Measurements from ENCODE around the gene HLA-DPB1. TPM values are rescaled to one million over a fixed set of nuclear protein-coding genes. Genes with fewer than 3 reads are reported as not detected.
"Not testable (repeated sequence)": the region's sequence is repeated elsewhere in the genome, so short reads cannot be mapped to it uniquely, and the experiment has no call there.

Gene HLA-DPB1
- polyA plus RNA-seq (ENCODE audit: insufficient read length in 12 of 12): 10 to 100 TPM in 2 of 12 donors, 1 to 10 TPM in 9, not detected in 1; 2.9 to 29.8 (median 9.0) TPM
- long read RNA-seq, donor 1, transcript HLA-DPB1-211 (6 exons, 1,560 nt): major isoform, 29 of 91 reads
- long read RNA-seq, donor 1, partial matches to known transcripts: 57 of 91 reads
- long read RNA-seq, donor 1, other reads (novel, unspliced or antisense): 0 of 91 reads
- long read RNA-seq, donor 2, transcript HLA-DPB1-211 (6 exons, 1,560 nt): major isoform, 5 of 6 reads
- long read RNA-seq, donor 2, partial matches to known transcripts: 0 of 6 reads
- long read RNA-seq, donor 2, other reads (novel, unspliced or antisense): 0 of 6 reads
- long read RNA-seq, donor 3, partial matches to known transcripts: 0 of 4 reads
- long read RNA-seq, donor 3, other reads (novel, unspliced or antisense): 0 of 4 reads
- long read RNA-seq, donor 4: 0 reads
- long read RNA-seq, donor 5, partial matches to known transcripts: 5 of 9 reads
- long read RNA-seq, donor 5, other reads (novel, unspliced or antisense): 0 of 9 reads
- long read RNA-seq, donor 6, partial matches to known transcripts: 5 of 6 reads
- long read RNA-seq, donor 6, other reads (novel, unspliced or antisense): 0 of 6 reads
- long read RNA-seq, donor 7, partial matches to known transcripts: 0 of 5 reads
- long read RNA-seq, donor 7, other reads (novel, unspliced or antisense): 0 of 5 reads
- long read RNA-seq, donor 8, partial matches to known transcripts: 6 of 10 reads
- long read RNA-seq, donor 8, other reads (novel, unspliced or antisense): 0 of 10 reads
- long read RNA-seq, donor 9, partial matches to known transcripts: 5 of 7 reads
- long read RNA-seq, donor 9, other reads (novel, unspliced or antisense): 0 of 7 reads
- long read RNA-seq, donor 10, transcript HLA-DPB1-211 (6 exons, 1,560 nt): major isoform, 8 of 13 reads
- long read RNA-seq, donor 10, partial matches to known transcripts: 5 of 13 reads
- long read RNA-seq, donor 10, other reads (novel, unspliced or antisense): 0 of 13 reads
- long read RNA-seq, donor 11, partial matches to known transcripts: 0 of 1 reads
- long read RNA-seq, donor 11, other reads (novel, unspliced or antisense): 0 of 1 reads

DNA sequence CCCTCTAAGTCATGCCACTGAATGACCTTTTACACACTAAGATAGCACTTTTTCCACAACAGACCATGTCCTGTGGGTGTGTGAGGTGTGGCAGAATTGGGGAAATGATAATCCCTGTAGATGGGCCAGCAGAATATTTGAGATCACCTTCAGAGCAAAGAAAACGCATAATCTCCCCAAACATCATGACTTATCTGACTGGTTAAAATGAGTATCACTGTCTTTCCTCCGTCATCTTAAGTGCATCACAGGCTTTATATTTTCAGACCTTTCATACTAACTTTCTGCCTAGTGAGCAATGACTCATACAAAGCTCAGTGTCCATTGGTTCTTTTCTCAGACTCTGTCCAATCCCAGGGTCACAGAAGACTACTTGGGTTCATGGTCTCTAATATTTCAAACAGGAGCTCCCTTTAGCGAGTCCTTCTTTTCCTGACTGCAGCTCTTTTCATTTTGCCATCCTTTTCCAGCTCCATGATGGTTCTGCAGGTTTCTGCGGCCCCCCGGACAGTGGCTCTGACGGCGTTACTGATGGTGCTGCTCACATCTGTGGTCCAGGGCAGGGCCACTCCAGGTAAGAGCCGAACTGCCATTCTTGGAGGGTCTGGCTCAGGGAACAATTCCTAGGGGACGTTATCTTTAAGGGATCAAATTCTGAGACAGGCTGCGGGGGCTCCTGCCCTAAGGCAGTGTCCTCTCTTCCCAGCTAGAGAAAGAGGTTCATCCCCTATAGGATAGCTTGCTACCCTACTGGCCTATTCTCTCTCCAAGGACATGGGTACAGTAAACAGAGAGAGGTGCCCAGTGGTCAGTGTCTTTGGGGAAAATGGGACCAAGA lies at the start of gene HLA-DPB1:
Gene HLA-DPB1, plus strand, starts transcription at position 423 of the 838 bp plus-strand sequence. Its CDS starts 52 bp downstream, at position 475.
- DNase-seq: peak; percentile 49

DNA sequence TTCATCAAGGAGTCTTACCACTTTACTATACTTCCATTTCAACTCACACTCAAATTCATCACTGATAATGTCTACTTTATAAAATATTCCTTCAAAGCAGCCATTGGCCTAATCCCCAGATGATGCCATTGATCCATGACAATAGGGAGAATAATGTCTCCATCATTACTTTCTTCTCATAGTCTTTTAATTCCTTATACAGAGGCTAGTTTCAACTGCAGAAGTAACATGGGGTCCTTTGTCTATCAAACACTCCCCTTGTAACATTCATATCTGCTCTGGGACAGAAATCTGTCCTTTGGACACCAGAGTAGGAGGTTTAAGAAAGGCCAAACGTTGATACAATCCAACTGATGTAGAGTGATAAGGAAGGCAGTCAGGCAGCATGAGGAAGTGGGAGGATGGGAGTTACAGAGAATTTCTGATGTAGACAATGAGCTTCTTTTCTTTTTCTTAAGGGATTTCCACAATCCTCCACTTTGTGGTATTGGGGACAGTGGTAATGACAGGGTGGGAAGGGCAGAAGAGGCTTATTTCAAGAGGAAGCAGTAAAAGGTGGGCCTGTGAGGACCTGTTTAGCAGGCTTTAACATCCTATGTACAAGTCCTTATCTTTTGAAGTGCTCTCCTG lies 47.5 kb upstream of the HLA-DPB1 start:
- DNase-seq: no peak

DNA sequence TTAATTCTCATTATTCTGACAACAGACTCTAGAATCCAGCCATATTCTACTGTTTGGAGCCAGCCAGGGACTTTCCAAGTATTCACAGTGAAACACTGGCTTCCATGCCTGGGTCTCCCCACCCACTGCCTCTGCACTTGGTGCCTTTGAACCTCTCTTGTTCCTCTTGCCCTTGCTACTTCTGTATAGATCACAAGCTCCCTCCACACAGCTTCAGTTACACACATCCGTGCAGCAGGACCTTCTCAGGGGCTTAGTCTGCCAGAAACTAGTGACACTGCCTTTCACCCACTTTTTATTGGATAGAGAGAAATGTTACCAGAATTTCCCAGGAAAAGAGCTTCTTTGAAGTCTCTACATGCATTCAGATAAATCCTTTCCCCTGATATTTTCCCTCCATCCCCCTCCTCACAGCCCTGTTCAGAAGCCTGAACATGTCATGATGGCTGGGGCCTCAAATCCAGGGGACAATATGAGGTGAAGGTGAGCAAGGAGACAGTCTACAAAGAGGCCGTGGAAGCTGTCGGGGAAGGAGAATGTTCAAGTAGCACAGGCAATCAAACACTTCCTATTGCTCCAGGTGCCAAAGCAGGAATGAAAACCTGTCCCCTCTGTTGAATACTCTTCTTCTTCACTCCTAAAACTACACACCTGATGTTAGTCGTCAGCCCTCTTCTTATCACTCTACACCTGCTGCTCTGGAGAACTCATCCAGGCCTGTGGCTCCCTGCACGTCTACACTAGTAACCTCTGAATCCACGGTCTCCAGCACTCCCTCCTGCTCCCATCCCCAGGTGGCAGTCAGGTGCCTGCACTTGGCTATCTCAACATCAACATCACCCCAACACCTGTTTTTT lies 46.2 kb upstream of the HLA-DPB1 start:
- DNase-seq: peak; percentile 15

DNA sequence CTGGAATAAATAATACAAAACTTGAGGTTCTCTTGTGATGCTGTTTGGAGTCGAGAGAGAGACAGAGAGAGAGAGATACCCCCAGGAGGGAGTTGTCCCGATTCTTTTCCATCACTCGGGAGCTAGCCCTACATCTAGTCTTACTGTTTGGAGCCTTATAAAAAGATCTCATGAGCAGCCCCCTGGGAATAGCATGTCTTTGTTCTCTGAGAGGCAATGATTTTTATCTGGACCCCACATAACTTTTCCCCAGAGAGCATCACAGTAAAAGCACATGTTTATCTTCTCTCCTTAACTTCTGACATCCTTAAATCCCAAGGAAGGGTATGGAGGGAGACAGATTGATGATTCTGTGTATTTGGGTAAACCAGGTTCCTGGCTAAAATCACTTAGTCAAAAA lies 45.5 kb upstream of the HLA-DPB1 start:
- no peak for DNase-seq

DNA sequence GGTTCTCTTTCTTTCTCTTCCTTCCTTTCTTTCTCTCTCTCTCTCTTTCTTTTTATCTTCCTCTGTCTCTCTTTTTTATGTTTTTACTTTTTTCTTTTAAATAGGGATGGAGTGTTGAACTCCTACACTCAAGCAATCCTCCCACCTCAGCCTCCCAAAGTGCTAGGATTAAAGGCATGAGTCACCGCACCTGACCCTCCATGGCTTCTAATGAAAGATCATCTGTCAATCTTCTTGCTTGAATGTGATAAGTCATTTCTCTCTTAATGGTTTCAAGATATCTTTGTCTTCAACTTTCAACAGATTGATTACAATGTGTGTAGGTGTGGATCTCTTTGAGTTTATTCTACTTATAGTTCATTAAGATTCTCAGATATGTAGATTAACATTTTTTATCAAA lies 41.2 kb upstream of the HLA-DPB1 start:
- no peak for DNase-seq

DNA sequence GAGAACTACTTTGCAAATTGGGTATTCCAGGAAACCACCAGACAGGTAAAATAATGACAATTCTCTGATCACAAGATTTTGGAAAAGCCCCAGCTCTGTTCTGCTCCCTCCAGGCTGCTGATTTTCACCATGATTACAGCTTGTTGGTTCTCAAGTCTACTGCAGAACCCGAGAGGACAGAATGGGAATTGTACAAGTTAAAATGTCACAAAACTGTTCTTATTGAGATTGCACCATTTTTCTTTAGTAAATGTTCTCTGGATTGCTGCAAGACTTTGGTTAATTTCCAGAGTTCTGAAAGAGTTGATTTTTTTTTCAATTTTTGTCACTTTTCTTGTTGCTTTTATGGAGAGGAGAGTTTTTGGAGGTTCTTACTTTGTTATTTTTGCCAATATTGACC lies 39.3 kb upstream of the HLA-DPB1 start:
- DNase-seq: no peak

DNA sequence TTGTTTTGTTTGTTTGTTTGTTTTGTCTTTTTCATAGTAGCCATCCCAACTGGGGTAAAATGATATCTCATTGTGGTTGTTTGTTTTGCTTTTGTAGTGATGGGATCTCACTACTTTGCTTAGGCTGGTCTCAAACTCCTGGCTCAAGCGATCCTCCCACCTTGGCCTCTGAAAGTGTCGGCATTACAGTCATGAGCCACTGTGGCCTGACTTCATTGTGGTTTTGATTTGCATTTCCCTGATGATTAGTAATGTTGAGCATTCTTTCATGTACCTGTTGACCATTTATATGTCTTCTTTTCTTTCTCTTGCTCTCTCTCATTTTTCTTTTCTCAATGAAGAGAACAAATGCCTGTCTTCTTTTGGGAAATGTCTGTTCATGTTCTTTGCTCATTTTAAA lies 35.6 kb upstream of the HLA-DPB1 start:
- DNase-seq: no peak

DNA sequence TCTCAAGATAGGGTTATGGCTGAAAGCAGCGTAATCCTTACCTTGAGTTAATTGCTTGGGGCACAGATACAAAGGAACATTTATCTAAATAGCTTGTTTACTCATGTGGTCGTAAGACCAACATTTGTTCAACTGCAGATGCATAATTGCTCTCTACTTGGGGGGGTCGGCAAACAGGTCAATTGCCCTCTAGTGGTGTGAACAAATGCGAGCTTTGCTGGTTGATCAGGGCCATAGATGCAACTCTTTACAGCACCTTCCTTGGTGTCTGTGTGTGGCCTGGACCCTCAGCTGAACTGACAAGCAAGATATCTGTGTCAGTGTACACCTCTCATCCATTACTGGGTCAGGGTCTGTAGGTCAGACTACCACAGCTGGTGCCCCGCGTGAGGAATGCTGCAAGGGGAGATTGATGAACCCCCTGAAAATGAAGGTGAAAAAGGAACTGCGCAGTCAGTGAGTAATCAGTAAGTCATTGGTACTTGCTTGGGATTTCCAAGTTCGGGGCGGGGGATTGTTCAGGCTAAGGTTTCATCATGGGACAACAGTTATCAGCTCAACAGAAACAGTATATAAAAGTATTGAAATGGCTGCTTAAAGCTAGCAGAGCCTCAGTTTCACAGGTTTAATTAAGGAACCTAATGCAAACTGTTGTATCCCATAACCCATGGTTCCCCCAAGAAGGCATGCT lies 26.3 kb upstream of the HLA-DPB1 start:
- no peak for DNase-seq

DNA sequence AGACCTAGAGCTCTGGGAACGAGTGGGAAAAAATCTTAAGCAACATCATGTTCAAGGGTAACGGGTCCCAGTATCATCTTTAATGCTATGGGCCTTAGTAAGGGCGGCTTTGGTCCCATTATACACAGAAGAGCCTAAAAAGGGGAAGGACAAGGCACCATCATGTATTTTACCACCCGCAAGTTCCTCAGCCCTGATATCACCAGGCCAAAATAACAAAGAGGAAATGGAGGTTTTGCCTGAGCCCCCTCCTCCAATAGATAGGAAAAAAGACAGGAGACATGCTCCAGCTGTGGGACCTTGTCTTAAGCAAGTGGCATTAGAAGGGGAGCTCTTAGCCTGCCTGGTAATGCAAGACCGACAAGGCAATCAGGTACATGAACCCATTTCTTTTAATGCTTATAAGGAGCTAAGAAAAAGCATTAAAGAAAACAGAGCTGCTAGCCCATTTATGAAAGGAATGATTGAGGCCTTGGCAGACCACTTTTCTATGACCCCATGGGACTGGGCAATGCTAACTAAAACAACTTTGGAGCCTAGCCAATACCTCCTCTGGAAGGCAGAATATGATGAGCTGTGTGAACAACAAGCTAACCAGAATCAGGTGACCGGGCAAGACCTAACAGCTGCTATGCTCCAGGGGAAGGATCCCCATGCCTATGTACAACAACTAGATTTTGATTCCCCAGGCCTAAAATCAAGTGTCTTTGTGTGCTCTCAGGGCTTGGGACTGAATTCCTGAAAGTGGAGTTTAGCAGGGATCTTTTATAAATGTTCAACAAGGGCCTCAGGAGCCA lies 25.6 kb upstream of the HLA-DPB1 start:
- no peak for DNase-seq

DNA sequence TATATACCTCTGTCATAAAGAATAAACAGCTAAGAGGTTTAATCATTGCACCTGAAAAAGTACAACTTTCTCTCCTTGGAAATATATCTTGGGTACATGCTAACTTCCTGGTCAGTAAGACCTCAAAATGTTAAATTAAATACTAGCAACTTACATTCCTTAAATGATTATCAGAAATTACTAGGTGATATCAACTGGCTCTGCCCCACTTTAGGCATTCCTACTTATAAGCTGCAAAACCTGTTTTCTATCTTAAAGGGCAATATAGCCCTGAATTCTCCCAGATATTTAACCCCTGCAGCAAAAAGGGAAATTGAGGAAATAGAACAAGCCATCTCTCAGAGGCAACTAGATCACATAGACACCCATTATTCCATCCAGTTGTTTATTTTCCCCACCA lies 23.2 kb upstream of the HLA-DPB1 start:
- no peak for DNase-seq

DNA sequence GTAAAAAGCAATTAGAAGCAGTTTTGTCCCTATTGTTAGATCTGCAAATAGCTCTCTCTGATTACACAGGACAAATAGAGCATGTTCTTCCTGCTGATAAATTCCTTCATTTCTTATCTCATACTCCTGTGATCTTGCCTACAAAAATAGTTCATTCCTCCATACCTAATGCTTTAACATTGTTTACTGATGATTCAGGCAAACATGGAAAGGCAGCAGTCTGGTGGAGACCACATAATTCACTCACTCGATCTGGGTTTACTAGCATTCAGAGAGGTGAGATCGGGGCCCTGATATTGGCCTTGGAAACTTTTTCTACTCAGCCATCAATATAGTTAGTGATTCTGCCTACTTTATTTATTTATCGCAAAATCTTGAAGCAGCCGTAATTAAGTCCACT lies 22.6 kb upstream of the HLA-DPB1 start:
- no peak for DNase-seq

DNA sequence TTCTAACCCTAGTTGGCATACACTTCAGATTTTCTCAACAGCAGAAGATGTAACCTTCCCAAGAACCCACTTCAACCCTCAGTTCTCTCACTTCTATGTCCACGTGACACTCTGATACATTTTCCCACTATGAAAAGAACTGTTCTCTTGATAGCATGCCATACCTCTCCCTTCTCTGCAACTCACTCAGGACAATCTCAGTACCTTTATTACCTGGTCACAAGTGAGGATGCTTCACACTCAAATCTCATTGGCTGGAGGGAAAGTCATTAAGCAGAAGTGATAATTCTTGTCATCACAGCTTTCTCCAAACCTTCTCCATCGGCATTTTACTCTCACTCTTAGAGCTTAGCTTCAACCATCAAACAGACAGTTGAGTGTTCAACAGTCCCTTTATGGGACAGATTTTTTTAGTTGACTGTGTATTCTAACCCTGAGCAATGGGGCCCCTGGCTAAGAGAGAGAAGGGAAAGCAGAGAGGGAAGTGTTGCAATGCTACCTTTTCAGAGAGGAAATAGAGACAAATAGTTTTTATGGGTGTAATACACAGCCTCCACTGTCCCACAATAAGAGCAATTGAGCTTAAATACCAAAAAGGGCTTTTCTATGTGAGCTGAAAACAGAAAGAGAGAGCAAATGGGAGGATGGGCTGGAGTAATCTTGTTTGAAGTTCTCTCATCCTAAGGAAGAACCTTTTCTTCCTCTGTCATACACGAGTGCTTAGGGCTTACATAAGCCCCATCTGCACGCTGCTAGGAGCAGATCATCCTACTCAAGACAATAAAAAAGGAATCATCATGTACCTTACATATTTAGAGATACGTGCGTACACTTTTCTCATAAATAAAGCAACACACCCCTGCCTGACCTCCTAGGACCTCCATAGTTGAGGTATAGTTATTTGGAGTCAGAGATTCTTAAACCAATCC lies 18.3 kb upstream of the HLA-DPB1 start:
- no peak for DNase-seq

DNA sequence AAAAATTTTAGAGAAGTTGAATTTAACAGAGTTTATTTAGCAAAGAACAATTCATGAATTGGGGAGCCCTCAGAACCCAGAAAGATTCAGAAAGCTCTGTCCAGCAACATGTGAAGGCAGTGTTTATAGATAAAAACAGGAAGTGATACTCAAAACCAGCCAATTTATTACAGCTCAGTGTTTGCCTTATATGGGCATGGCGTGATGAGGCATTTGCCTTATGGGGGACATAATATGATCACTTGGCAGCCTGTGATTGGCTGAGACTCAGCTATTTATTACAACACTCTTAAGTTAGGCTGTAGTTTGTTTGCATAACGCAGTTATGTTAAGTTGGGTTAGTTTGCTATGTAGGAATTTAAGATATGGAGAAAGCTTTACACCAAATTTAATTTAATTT lies 13.8 kb upstream of the HLA-DPB1 start:
- DNase-seq: no peak

DNA sequence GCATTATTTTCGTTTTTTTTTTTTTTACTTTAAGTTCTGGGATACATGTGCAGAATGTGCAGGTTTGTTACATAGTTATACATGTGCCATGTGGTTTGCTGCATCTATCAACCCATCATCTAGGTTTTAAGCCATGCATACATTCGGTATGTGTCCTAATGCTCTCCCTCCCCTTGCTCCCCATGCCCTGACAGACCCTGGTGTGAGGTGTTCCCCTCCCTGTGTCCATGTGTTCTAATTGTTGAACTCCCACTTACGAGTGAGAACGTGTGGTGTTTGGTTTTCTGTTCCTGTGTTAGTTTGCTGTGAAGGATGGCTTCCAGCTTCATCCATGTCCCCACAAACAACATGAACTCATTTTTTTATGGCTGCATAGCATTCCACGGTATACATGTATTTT lies 12.4 kb upstream of the HLA-DPB1 start:
- DNase-seq: not testable (repeated sequence)

DNA sequence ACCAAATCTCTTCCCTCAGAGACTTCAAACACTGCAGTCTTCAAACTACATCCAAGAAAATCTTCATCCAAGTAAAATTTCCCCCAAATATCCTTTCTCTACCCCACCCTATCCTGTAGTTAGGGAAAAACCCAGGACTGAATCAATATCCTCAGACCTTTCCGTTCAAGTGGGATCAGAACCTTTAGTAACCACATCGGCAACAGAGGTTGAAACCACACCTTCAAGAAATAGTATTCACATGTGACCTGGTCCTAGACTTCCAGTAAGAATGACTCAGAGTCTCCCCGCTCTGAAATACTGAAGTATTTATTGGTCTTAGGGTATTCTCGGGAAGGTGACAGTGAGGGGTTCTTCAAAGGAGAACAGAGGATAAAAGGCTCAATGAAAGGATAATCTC lies 11.1 kb upstream of the HLA-DPB1 start:
- no peak for DNase-seq

DNA sequence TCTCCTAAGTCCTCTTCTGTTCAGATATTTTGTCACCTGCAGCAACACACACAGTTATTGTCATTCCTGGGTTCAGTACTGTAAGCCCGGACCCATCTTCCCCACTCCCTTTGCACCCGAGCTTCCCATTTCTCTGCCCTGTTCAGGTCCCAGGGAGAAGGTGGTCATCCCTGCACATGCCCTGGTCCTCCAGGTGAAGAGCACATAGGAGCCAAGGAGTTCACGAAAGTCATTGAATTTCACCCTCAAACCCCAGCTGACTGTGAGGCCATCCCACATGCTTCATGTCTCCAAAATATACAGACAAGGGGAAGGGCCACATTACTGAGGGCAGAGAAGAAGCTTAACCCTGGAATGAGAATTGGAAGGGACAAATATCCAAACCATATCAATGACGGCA lies 10.5 kb upstream of the HLA-DPB1 start:
- DNase-seq: no peak

DNA sequence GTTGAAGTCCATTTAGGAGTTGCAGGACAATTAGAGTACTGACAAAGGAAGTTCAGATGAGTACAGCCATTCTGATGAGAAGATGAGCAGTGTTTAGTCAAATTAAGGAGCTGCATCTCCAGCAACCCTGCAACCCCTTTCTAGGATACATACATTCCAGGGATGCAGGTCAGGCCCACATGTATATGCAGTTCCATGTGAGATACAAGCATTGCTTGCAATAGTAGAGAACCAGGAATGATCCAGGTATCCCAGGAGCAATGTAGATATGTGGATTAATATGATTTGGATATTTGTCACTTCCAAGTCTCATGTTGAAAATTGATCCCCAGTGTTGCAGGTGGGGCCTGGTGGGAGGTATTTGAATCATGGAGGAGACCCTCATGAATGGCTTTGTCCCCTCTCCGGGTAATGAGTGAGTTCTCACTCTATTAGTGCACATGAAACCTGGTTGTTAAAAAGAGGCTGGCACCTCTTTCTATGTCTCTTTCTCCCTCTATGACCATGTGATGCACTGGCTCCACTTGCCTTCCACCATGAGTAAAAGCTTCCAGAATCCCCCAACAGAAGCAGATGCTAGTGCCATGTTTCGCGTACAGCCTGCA lies 8.8 kb upstream of the HLA-DPB1 start:
- no peak for DNase-seq

Data from muscle of arm (tissue), 14 donors.